ENCODE measurements around the gene ZNF618.
"Not testable (repeated sequence)": the region's sequence is repeated elsewhere in the genome, so short reads cannot be mapped to it uniquely, and the experiment has no call there.

The ZNF618 gene

DNA sequence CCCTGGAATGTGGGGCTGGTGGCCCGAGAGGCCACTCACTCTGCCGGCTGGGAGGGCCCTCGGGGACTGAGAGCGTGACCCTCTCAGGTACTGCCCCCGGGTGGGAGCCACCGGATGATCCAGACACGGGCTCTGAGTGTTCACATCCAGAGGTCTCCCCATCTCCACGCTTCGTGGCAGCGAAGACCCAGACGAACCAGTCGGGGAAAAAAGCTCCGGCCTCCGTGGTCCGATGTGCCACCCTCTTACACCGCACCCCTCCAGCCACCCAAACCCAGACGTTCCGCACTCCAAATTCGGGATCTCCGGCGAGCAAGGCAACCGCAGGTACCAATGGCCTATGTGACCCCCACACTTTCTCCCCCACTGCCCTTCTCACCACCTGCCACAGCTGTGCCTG lies 152.5 kb downstream of the ZNF618 start:
- no peak for DNase-seq

DNA sequence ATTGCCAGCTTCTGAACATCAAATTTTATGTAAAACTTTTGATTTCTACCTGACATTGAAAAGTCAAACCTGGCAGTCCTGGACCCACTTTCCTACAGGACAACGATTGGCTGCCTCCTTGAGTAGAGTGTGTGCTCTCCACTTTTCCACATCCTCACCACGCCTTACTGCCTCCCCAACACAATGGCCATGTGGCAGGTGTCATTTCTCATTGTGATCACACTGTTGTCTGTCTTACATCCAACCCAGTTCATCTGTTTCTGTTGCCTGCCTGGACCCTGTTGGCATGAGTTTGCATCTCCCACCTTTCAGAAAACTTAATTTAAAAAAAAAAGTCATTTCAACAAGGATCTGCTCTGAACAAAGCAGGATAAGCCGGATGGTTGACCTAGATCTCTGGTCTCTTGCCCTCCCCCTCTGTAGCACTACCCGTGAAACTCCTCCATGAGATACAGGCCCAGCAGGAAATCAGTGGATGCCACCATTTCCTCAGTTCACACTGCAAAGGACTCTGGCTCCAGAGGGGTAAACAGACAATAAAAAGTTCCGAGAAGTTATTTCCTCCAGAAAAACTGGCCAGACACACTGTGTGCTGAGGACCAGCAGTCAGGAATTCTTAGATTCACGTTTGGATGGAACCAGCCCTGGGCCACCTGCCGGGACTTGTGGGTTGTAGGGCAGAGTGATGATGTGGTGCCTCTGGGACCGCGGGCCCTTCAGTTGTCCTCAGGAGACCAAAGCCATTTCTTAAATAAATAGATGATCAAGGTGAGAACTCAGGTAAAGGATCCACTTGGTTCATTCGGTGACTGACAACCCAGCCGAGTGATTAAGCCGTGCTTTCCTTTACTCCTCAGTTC lies 153.4 kb downstream of the ZNF618 start:
- no peak for DNase-seq

DNA sequence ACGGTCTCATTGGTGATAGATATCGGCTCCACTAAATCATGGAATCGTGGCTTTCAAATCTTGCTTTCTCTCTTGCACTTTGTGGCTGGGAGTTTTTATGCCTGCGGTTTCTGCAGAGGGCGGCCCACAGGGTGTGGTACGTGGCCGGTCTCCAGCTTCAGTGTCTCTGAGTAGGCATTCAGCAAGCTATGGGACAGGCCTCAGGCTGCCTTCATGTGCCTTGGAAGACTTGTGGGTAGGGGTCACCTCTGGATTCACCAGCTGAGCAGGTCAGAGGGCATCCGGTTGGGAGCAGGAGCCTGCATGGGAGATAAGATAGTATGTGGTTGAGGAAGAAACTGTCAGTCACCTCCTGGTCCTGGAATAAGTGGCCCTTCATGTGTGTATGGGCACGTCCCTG lies 154.3 kb downstream of the ZNF618 start:
- DNase-seq: no peak

DNA sequence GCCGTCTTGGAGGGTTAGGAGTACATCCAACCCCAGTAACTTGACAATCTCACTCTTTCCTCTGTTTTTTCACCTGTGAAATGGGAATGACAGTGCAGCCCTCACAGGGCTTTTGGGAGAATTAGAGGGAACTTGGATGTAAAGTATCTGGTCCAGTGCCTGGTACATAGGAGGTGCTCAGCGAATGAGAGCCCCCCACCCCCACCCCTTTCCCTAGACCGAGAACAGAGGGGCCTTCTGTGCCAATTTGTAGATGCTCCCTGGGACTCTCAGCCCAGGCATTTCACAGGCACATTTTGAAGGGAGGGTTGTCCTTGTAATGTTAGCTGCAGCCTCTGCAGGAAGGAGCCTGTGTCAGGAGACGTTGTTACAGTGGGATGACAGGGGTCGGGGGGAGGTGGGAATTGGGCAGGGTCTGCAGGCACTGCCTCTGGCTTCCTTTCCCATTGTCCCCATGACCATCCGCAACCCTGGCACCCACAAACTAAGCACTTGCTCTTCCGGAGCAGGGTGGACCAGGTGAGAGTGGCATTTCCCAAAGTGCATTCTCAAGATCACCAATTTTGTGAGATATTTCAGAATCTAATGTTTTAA lies 155.0 kb downstream of the ZNF618 start:
- DNase-seq: no peak

DNA sequence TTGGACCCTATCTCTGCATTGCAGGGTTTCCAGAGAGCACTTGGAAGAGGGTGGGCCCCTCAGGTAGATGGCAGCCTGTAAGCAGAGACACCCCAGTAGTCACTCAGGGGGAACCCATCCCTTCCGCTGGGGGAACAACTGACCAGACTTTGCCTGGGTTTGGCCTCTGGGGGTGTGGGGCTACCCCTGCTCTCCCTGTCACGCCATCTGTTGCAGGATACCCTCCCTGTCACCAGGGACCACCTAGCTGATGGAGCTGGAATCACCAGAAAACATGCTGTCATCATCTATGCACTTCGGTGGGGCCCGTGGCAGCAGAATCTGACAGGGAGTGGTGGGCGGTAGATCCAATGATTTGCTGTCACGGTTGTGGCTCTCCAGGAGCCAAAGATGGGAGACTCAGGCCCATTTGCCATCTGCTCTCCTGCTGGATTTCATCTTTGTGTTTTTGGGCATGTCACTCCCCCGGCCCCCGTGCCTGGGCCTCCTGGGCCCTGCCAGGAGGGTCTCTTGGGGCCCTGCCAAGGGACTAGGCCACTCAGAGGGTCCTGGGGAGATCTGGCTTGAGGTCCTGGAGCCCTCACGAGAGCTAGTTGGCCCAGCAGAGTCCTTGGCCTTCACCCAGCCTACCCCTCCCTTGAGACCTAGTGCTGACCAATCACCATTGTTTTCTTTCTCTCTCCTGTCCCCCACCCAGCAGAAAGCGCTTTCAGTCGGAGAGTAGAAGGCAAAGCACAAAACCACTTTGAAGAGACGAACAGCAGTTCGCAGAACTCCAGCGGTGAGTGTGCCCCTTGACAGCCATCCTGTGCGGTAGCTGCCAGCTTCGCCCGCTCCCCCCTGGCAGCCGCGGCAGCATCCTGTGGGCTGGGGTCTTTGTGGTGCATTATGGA lies 156.1 kb downstream of the ZNF618 start:
- DNase-seq: no peak

DNA sequence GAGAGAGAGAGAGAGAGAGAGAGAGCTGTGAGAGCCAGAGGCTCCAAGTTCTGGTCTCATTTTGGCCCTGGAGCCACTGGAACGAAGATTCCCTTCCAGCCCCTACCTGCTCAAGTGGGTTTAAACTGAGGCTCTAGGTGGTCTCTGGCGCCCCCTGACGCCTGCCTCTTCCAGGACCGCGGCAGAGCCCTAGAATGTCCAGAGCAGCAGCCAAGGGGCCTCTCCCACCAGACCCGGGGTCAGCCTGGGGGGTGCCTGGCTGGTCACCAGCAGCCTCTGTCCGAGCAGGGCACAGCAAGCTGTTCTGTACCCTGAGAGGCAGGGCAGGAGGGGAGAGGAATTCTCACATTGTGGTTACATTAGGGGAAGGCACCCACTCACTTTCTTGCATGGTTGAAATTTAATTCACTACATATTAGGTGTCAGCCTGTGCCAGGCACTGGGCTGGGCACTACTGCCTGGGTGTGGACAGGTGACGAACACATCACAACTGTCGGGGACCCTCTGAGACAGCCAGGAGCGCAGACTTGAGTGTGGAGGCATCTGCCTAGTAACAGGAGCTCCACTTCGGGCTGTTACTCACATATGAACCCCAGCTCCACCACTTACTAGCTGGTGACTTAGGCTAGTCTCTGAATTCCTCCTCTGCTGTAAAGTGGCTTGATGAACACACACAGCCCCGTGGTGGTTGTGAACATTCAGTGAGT lies 157.4 kb downstream of the ZNF618 start:
- DNase-seq: peak; percentile 15

DNA sequence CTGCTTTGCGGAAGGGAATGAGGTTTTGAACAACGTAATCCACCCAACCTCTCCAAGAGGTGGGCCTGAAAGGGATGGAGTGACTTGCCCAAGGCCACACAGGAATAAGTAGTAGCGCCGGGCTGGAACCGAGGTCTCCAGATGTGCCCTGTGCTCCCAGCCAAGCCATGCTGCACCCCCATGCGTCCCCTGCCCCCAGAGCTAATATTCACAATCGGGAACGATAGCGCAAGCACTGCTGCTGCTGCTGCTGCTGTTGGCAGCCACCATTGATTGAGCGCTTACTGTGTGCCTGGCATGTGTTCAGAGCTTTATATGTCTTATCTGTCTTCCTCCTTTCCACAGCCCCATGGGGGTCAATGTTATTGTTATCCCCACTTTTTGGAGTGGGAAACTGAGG lies 158.1 kb downstream of the ZNF618 start:
- DNase-seq: no peak

DNA sequence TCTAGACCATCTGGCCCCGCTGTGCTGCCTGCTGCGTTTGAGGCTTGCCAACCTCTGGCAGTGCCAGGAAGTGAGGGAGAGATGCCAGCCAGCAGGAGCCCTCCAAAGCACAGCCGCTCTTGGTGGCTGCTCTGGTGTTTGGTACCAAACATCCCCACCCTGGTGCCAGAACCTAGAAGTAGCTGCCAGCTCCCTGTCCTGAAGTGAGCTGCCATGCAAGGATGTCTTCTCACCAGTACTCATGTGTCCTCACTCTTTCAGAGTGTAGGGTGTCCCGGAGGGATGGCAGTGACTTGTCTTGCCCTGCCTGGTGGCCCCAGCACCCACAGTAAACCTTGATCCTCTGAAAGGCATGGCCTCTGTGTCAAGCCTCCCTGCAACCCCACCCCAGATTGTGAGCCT lies 158.6 kb downstream of the ZNF618 start:
- no peak for DNase-seq

DNA sequence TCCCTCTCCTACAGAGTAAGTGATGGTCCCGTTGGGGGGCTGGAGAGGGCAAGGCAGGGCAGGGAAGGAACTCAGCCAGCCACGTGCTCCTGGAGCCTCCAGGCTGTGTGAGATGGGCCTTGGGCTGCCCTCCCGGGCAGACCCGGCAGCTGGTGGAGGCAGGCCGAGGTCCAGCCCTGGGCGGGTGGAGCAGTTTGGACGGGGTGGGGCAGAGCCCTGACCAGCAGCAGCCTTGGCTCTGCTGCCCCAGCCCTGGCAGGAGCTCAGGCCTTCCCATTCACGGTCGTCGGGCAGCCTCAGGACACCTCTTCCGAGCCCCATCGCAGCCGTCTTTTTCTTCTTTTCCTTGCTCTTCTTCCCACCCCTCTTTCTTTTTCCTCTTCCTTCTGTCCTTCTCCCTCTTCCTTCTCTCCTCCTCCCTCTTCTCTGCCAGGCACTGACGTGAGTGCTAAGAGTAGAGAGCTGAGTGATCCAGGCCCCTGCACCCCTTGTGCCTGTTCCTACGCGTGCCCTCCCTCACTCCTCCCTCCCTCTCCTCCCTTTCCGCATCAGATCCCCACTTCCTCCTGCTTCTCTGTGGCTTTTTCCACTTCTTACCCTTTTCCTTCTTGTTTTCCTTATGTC lies 159.2 kb downstream of the ZNF618 start:
- no peak for DNase-seq

DNA sequence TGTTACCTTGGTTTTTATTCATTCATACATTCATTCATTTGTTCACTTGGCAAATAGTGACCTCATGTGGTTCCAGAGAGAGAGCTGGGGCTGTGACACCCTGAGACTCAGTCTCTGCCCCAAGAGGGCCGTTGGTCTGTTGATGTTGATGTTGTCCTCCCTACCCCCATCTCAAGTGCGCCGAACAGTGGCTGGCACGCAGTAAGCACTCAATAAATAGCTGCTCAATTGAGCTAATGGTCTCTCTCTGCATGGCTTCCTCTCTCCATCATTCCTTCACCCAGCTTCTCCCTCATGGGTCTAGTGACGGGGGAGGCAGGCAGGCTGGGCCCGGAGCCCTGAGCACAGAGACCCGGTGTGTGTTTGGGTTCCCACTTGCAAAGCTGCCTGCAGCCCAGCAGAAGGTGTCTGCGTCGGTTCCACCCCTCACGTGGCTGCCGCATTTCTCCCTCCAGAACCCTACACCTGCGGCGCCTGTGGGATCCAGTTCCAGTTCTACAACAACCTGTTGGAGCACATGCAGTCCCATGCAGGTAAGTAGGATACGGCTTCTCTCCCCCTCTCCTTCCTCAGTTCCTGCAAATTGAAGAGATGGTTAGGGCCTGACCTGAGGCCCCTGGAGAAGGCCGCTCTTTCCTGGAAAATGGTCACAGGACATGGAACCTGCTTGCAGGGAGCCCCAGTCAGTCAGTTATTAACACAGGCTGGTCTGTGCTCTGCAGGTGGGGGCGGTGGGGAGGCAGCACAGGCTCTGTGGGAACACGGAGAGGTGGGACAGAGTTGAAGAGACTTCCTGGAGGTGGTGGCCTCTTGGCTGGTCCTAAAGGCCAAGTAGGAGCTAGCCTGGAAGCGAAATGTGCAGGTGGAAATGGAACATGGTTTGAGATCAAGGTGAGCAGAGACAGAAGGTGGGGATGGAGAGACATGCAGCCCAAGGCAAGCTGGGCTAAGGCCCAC lies 160.0 kb downstream of the ZNF618 start:
- no peak for DNase-seq

DNA sequence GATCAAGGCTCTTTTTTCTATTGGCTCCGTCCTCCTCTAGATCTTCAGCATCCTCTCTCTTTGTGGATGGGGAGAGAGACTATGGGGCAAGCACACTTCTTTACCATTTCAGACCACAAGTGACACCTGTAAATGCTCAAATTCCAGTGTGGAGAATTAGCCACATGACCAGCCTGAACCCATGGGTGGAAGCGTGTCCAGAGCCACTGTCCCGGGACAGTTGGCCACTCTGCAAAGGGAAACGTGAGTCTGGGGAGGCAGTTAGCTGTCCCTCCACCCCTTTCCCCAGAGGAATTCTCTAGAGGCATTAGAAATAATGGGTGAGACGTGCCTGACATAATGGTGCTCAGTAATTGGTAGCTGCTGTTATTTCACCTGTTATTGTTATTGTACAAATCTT lies 161.1 kb downstream of the ZNF618 start:
- DNase-seq: no peak

DNA sequence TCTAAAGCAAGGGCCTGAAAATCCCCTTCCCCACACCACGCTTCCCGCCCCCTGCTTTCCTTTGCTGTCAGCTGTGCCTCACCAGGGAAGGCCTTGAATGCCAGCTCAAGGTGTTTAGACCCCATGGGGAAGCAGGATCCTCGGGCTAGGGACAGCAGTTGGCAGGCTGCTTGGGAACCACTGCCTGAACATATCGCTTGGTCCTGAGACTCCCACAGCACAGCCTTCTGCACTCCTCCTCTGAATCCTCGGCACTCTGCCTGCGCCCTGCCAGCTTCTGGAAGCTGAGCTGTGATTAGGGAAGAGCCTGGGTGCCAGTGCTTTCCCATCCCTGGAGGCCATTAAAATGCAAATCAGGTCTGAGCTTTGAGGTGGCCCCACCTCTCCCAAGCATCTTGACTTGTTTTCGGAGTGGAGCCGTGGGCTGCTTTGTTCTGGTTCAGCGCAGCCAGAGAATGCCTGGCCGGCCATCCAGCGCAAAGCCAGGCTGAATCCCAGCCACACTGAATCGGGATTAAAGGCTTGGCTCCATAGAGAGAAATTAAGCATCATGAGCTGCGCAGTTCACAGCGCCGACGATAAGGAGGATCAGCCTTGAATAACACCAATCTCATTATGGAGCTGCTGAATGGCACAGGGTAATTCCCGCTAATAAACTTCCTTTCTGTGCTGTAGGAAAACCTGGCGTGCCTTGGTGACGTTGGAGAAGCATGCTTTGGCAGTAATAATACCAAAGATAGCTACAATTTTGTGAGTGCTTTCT lies 162.0 kb downstream of the ZNF618 start:
- DNase-seq: no peak

DNA sequence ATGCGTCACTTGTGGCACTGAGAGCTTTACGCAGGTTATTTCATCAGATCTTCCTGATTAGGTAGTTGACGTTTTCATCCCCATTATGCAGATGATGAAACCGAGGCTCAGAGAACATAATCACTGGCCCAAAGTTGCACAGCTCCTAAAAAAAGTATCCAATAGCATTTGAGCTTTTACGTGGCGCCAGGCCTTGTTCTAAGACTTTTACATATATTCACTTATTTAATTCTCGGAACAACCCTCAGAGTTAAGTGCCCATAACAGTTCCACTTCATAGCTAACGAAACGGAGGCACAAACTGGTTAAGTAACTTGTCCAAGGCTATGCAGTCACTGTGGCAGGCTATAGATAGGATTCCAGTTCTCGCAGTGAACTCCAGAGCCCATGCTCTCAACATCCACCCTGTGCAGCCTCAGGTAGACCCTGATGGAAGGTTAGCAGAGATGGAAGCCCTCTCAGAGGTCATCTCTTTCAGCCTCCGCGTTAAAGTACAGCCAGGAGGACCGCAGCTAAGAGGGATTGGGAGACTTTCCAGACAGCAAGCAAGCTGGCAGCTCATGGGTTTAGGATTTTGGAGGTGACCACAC lies 162.7 kb downstream of the ZNF618 start:
- no peak for DNase-seq

DNA sequence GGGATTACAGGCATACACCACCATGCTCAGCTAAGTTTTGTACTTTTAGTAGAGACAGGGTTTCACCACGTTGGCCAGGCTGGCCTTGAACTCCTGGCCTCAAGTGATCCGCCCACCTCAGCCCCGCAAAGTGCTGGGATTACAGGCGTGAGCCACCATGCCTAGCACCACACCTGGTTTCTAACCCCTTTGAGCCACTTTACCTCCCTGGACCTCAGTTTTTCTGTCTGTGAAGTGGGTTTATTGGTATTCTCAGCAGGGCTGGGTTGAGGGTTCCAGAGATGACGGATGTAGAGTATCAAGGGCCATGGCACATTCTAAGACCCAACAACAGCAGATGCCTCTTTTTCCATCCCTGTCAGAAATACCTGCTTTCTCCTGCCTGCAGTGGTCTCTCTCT lies 163.4 kb downstream of the ZNF618 start:
- no peak for DNase-seq

DNA sequence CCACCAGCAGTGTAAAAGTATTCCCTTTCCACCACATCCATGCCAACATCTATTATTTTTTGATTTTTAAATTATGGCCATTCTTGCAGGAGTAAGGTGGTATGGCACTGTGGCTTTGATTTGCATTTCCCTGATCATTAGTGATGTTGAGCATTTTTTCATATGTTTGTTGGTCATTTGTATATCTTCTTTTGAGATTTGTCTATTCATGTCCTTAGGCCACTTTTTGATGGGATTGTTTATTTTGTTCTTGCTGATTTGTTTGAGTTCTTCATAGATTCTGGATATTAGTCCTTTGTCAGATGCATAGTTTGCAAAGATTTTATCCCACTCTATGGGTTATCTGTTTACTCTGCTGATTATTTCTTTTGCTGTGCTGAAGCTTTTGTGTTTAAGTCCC lies 167.6 kb downstream of the ZNF618 start:
- not testable (repeated sequence) for DNase-seq

DNA sequence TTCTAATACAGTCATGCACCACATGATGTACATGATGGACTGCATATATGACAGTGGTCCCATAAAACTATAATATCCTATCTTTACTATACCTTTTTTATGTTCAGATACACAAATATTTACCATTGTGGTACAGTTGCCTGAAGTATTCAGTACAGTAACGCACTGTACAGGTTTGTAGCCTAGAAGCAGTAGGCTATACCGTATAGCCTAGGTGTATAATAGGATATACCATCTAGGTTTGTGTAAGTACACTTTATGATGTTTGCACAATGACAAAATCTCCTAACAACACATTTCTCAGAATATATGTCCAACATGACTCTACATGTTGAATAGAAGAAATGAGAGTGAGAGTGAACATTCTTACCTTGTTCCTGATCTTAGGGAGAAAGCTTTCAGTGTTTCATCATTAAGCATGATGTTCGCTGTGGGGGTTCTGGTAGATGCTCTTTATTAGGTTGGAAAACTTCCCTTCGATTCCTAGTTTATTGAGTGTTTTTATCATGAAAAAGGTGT lies 170.2 kb downstream of the ZNF618 start:
- DNase-seq: no peak

DNA sequence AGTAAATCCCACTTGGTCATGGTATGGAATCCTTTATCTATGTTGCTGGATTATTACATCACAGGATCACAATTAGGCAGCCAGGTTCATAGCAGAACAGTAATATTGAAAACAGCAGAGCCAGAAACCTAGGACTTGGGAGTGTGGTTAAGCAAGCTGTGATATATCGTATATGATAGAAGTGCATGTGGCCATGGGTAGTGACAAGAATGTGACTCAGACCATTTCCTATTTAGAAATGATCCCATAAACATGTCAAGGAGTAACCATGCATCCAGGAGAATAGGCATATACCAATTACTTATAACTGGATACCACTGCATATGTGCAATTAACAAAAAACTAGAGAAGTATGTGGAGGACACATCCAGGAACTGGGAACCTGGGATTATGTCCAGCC lies 170.8 kb downstream of the ZNF618 start:
- DNase-seq: no peak

DNA sequence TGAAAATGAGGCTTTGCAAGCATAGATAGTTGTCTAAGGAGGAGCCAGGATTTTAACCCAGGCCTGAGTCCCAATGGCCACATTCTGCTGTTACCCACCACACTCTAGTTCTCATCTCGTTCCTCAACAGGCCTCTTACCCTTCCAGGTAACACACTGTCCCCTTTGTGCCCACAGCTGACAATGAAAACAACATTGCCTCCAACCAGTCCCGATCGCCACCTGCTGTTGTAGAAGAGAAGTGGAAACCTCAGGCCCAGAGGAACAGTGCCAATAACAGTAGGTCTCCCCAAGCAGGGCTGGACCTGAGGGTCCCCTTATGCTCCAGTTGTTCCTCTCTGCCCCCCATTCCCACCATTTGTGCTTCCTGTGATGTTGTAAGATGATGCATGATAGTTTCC lies 171.6 kb downstream of the ZNF618 start:
- DNase-seq: no peak

DNA sequence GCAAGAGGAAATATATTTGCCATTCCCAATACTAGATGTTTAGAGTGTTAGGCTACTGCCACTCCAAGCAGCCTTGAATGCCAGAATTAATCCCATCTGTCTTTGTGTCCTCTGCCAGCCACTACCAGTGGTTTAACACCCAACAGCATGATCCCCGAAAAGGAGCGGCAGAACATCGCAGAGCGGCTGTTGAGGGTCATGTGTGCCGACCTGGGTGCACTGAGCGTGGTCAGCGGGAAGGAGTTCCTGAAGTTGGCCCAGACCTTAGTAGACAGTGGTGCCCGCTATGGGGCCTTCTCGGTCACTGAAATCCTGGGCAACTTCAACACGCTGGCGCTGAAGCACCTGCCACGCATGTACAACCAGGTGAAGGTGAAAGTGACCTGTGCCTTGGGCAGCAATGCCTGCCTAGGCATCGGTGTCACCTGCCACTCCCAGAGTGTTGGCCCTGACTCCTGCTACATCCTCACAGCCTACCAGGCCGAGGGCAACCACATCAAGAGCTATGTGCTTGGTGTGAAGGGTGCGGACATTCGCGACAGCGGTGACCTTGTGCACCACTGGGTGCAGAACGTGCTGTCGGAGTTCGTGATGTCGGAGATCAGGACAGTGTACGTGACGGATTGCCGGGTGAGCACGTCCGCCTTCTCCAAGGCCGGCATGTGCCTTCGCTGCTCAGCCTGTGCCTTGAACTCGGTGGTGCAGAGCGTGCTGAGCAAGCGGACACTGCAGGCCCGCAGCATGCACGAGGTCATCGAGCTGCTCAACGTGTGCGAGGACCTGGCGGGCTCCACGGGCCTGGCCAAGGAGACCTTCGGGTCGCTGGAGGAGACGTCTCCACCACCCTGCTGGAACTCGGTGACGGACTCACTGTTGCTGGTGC lies 172.7 kb downstream of the ZNF618 start:
- no peak for DNase-seq
